Nephron progenitor cell (in vitro differentiated cells): ENCODE measurements around the gene C10orf62.

Experiments
- DNase-seq: peaks from one replicate; pipeline ENCODE4 v3.0.0; 2021
- H3K27ac Mint-ChIP-seq: 2 replicates; pipeline ENCODE4 v1.8.0; 2021; ENCODE audit warnings: mild to moderate bottlenecking, moderate library complexity, mixed read lengths
- H3K27me3 Mint-ChIP-seq: 2 replicates; pipeline ENCODE4 v1.8.0; 2021; ENCODE audit warnings: mild to moderate bottlenecking, low read depth, mixed read lengths; ENCODE audit not compliant: poor library complexity
- H3K36me3 Mint-ChIP-seq: 2 replicates; pipeline ENCODE4 v1.8.0; 2021; ENCODE audit warnings: low read depth, mixed read lengths
- H3K4me1 Mint-ChIP-seq: 2 replicates; pipeline ENCODE4 v1.8.0; 2021; ENCODE audit warnings: mixed read lengths
- H3K4me3 Mint-ChIP-seq: 2 replicates; pipeline ENCODE4 v1.8.0; 2021; ENCODE audit warnings: mild to moderate bottlenecking, moderate library complexity, mixed read lengths
- H3K9me3 Mint-ChIP-seq: 2 replicates; pipeline ENCODE4 v1.8.0; 2021; ENCODE audit warnings: mild to moderate bottlenecking, moderate library complexity, mixed read lengths
- CTCF ChIP-seq: fragments of 200-600 bp; sonication (generic); IDR thresholded peaks from 2 replicates; pipeline ENCODE4 v1.5.0; 2021; ENCODE audit warnings: antibody characterized with exemption

The C10orf62 gene

GRCh38 chr10:97608991-97609561, 19.6 kb downstream of the C10orf62 start:
- H3K27ac Mint-ChIP-seq: peak overlapping the region; percentile 76
- DNase-seq: no peak
- no peaks in the 10 kb centered on the region for H3K9me3 Mint-ChIP-seq
- H3K36me3 Mint-ChIP-seq: no peaks in the 10 kb centered on the region
- TF ChIP-seq CTCF: no peak
- H3K4me1 Mint-ChIP-seq: peaks cover 6% of the 10 kb centered on the region
- H3K4me3 Mint-ChIP-seq: no peak overlapping the region
- no peaks in the 10 kb centered on the region for H3K27me3 Mint-ChIP-seq

- peaks cover 16% of the 10 kb centered on the region for H3K4me1 Mint-ChIP-seq
- no peaks in the 10 kb centered on the region for H3K27me3 Mint-ChIP-seq
- TF ChIP-seq CTCF: no peak
- H3K9me3 Mint-ChIP-seq: no peaks in the 10 kb centered on the region
- H3K4me3 Mint-ChIP-seq: no peak overlapping the region
- no peak for DNase-seq
- peak overlapping the region; percentile 19 for H3K27ac Mint-ChIP-seq
- peaks cover 15% of the 10 kb centered on the region for H3K36me3 Mint-ChIP-seq
Measured at GRCh38 chr10:97611473-97611872, 22.0 kb downstream of the C10orf62 start.

- DNase-seq: no peak
- H3K27me3 Mint-ChIP-seq: no peaks in the 10 kb centered on the region
- peaks cover 11% of the 10 kb centered on the region for H3K4me1 Mint-ChIP-seq
- TF ChIP-seq CTCF: no peak
- H3K27ac Mint-ChIP-seq: no peak overlapping the region
- H3K36me3 Mint-ChIP-seq: peaks cover 24% of the 10 kb centered on the region
- no peaks in the 10 kb centered on the region for H3K9me3 Mint-ChIP-seq
- H3K4me3 Mint-ChIP-seq: no peak overlapping the region
Measured at GRCh38 chr10:97612386-97612785, 22.9 kb downstream of the C10orf62 start.

- no peak for DNase-seq
- TF ChIP-seq CTCF: no peak
- H3K27ac Mint-ChIP-seq: no peak overlapping the region
- H3K4me3 Mint-ChIP-seq: no peak overlapping the region
- no peaks in the 10 kb centered on the region for H3K9me3 Mint-ChIP-seq
- peaks cover 41% of the 10 kb centered on the region for H3K36me3 Mint-ChIP-seq
- no peaks in the 10 kb centered on the region for H3K27me3 Mint-ChIP-seq
- H3K4me1 Mint-ChIP-seq: peaks cover 9% of the 10 kb centered on the region
Measured at GRCh38 chr10:97618285-97618684, 28.8 kb downstream of the C10orf62 start.

GRCh38 chr10:97618733-97619132, 29.2 kb downstream of the C10orf62 start:
- H3K36me3 Mint-ChIP-seq: peaks cover 41% of the 10 kb centered on the region
- H3K9me3 Mint-ChIP-seq: no peaks in the 10 kb centered on the region
- H3K27ac Mint-ChIP-seq: no peak overlapping the region
- no peak for TF ChIP-seq CTCF
- no peak overlapping the region for H3K4me3 Mint-ChIP-seq
- H3K4me1 Mint-ChIP-seq: peaks cover 9% of the 10 kb centered on the region
- DNase-seq: no peak
- H3K27me3 Mint-ChIP-seq: no peaks in the 10 kb centered on the region

- Mint-ChIP-seq H3K27ac (no peak overlapping the region), H3K9me3 (no peaks in the 10 kb centered on the region), H3K4me3 (no peak overlapping the region), H3K36me3 (peaks cover 25% of the 10 kb centered on the region), H3K27me3 (no peaks in the 10 kb centered on the region), H3K4me1 (no peaks in the 10 kb centered on the region)
- no peak for TF ChIP-seq CTCF
- no peak for DNase-seq
Measured at GRCh38 chr10:97623277-97623676, 33.8 kb downstream of the C10orf62 start.
